H1 (cell line): ENCODE data around the gene GRM7. TPM values are rescaled to one million over a fixed set of nuclear protein-coding genes. Genes with fewer than 3 reads are reported as not detected.

ENCODE experiments used
- CTCF ChIA-PET: fragments of 300-600 bp; sonication (Branson Sonifier 250); formaldehyde crosslinking; loops from one replicate; lab custom pipeline; 2021; ENCODE audit not compliant: partially characterized antibody; lab: Charles Lee
- POLR2A ChIA-PET: fragments of 300-600 bp; sonication (Branson Sonifier 250); formaldehyde crosslinking; loops from one replicate; lab custom pipeline; 2021; ENCODE audit warnings: inconsistent platforms; ENCODE audit not compliant: partially characterized antibody; lab: Charles Lee
- DNase-seq, 2 experiments: peaks; one replicate each; pipeline versions ENCODE4 v3.0.0 to v3.0.0-alpha.2; 2010 to 2022; ENCODE audit warnings: low spot score in 2 of 2, low read depth in 1 of 2, mixed read lengths in 1 of 2
- FAIRE-seq: peaks from 2 replicates; lab custom pipeline; 2011; peaks lifted over from hg19 to GRCh38; lab: Jason Lieb, UNC
- H2AFZ ChIP-seq: 2 replicates; pipeline ENCODE4 v1.8.1; 2012; ENCODE audit warnings: low read length, inconsistent platforms
- H2AK5ac ChIP-seq: 2 replicates; pipeline ENCODE4 v1.6.1; 2013; ENCODE audit warnings: low read depth, low read length
- H2BK120ac ChIP-seq: replicated peaks from 2 replicates; pipeline ENCODE3; 2013; ENCODE audit warnings: low read depth, low read length, inconsistent platforms
- H2BK12ac ChIP-seq: 2 replicates; pipeline ENCODE4 v1.6.1; 2013; ENCODE audit warnings: low read depth, low read length
- H2BK15ac ChIP-seq: 2 replicates; pipeline ENCODE4 v1.6.1; 2013; ENCODE audit warnings: low read length
- H2BK20ac ChIP-seq: 2 replicates; pipeline ENCODE4 v1.6.1; 2013; ENCODE audit warnings: low read length
- H2BK5ac ChIP-seq: 2 replicates; pipeline ENCODE4 v1.6.1; 2013; ENCODE audit warnings: low read depth, low read length
- H3K14ac ChIP-seq: 2 replicates; pipeline ENCODE4 v1.6.1; 2013; ENCODE audit warnings: inconsistent platforms; ENCODE audit not compliant: insufficient read length
- H3K18ac ChIP-seq: 2 replicates; pipeline ENCODE4 v1.6.1; 2013; ENCODE audit warnings: low read length; ENCODE audit errors: extremely low read depth
- H3K23ac ChIP-seq: 2 replicates; pipeline ENCODE4 v1.6.1; 2013; ENCODE audit warnings: inconsistent platforms; ENCODE audit not compliant: insufficient read length
- H3K23me2 ChIP-seq: 2 replicates; pipeline ENCODE4 v1.6.1; 2013; ENCODE audit warnings: low read depth, low read length
- H3K27ac ChIP-seq: 2 replicates; pipeline ENCODE4 v1.6.1; 2011; ENCODE audit warnings: low read depth, low read length, inconsistent platforms
- H3K27me3 ChIP-seq, 4 experiments: replicated peaks in 1 of 4; 1 replicate in 1 of 4; 2 replicates in 3 of 4; pipeline versions ENCODE4 v1.6.1 to v1.8.1; 2011 to 2013; ENCODE audit warnings: low read length in 3 of 4, mild to moderate bottlenecking in 3 of 4, inconsistent platforms in 2 of 4, mixed read lengths in 2 of 4, moderate library complexity in 1 of 4; ENCODE audit not compliant: control insufficient read depth in 3 of 4, insufficient read depth in 3 of 4; ENCODE audit errors: extremely low read depth in 1 of 4
- H3K36me3 ChIP-seq, 4 experiments: 2 replicates each; pipeline versions ENCODE4 v1.6.1 to v1.8.1; 2011 to 2013; ENCODE audit warnings: mild to moderate bottlenecking in 4 of 4, low read length in 3 of 4, moderate library complexity in 2 of 4, control low read depth in 1 of 4, inconsistent platforms in 1 of 4; ENCODE audit not compliant: insufficient read depth in 4 of 4, control insufficient read depth in 2 of 4
- H3K4ac ChIP-seq: replicated peaks from 2 replicates; pipeline ENCODE3; 2013; ENCODE audit warnings: low read length, low read depth, mixed read lengths, inconsistent platforms; ENCODE audit not compliant: insufficient read length
- H3K4me1 ChIP-seq, 4 experiments: replicated peaks in 1 of 4; 1 replicate in 1 of 4; 2 replicates in 3 of 4; pipeline versions ENCODE4 v1.6.1 to v1.8.1; 2011 to 2013; ENCODE audit warnings: low read length in 3 of 4, inconsistent platforms in 2 of 4, mixed read lengths in 1 of 4; ENCODE audit not compliant: insufficient read depth in 4 of 4, control insufficient read depth in 3 of 4
- H3K4me2 ChIP-seq, 2 experiments: 2 replicates each; pipeline versions ENCODE4 v1.6.1 to v1.8.1; 2011 to 2013; ENCODE audit warnings: low read depth in 2 of 2, low read length in 2 of 2, control low read depth in 1 of 2, inconsistent platforms in 1 of 2, mild to moderate bottlenecking in 1 of 2; ENCODE audit not compliant: insufficient read depth in 1 of 2
- H3K4me3 ChIP-seq, 4 experiments: fragments of 200-600, 300-600 bp in 1 of 4; sonication (generic), shearing (Covaris generic), sonication (Bioruptor Twin) in 1 of 4; 2 replicates each; pipeline versions ENCODE4 v1.5.1 to v1.8.1; 2011 to 2016; ENCODE audit warnings: low read length in 4 of 4, low read depth in 3 of 4, control low read depth in 2 of 4, inconsistent platforms in 2 of 4, mild to moderate bottlenecking in 2 of 4, mixed read lengths in 1 of 4, moderate library complexity in 1 of 4; ENCODE audit not compliant: insufficient read depth in 2 of 4; ENCODE audit errors: extremely low read depth in 1 of 4
- H3K56ac ChIP-seq: replicated peaks from 2 replicates; pipeline ENCODE3; 2013; ENCODE audit warnings: low read depth, mild to moderate bottlenecking, mixed read lengths, low read length, inconsistent platforms; ENCODE audit not compliant: insufficient read length
- H3K79me1 ChIP-seq: 2 replicates; pipeline ENCODE4 v1.6.1; 2013; ENCODE audit warnings: low read depth, low read length, control low read depth
- H3K79me2 ChIP-seq, 2 experiments: 2 replicates each; pipeline versions ENCODE4 v1.6.1 to v1.8.1; 2012 to 2013; ENCODE audit warnings: low read length in 2 of 2, mild to moderate bottlenecking in 2 of 2, inconsistent platforms in 1 of 2; ENCODE audit not compliant: insufficient read depth in 2 of 2, control insufficient read depth in 1 of 2
- H3K9ac ChIP-seq, 4 experiments: replicated peaks in 1 of 4; 1 replicate in 1 of 4; 2 replicates in 3 of 4; pipeline versions ENCODE4 v1.6.1 to v1.8.1; 2011 to 2013; ENCODE audit warnings: low read depth in 3 of 4, low read length in 3 of 4, control low read depth in 2 of 4, mild to moderate bottlenecking in 2 of 4, moderate library complexity in 2 of 4, inconsistent platforms in 1 of 4; ENCODE audit errors: extremely low read depth in 1 of 4
- H3K9me3 ChIP-seq, 2 experiments: 2 replicates each; pipeline versions ENCODE4 v1.6.1 to v1.8.1; 2012 to 2013; ENCODE audit warnings: mild to moderate bottlenecking in 2 of 2, moderate library complexity in 2 of 2, control low read depth in 1 of 2, inconsistent platforms in 1 of 2, low read depth in 1 of 2, low read length in 1 of 2, mixed read lengths in 1 of 2; ENCODE audit not compliant: insufficient read depth in 2 of 2
- H4K20me1 ChIP-seq, 2 experiments: replicated peaks in 1 of 2; 2 replicates each; pipeline versions ENCODE3 to v1.8.1; 2011 to 2013; ENCODE audit warnings: inconsistent platforms in 2 of 2, low read length in 2 of 2, mild to moderate bottlenecking in 1 of 2; ENCODE audit not compliant: insufficient read depth in 2 of 2, control insufficient read depth in 1 of 2
- H4K5ac ChIP-seq: 2 replicates; pipeline ENCODE4 v1.6.1; 2013; ENCODE audit warnings: low read length, low read depth, mixed read lengths, inconsistent platforms; ENCODE audit not compliant: insufficient read length
- H4K8ac ChIP-seq: 2 replicates; pipeline ENCODE4 v1.8.0; 2013; ENCODE audit warnings: mild to moderate bottlenecking, moderate library complexity, low read length, inconsistent platforms; ENCODE audit not compliant: insufficient read depth; ENCODE audit errors: extremely low read depth
- H4K91ac ChIP-seq: replicated peaks from 2 replicates; pipeline ENCODE3; 2013; ENCODE audit warnings: low read length, mixed read lengths, inconsistent platforms; ENCODE audit not compliant: insufficient read length
- CTBP2 ChIP-seq: IDR thresholded peaks from 2 replicates; pipeline ENCODE4 v1.7.0; 2011; ENCODE audit warnings: borderline replicate concordance, mild to moderate bottlenecking, moderate library complexity, mixed read lengths, low read length; ENCODE audit not compliant: insufficient read depth, insufficient read length
- GABPA ChIP-seq: IDR thresholded peaks from 2 replicates; pipeline ENCODE4 v1.6.1; 2011; ENCODE audit warnings: mild to moderate bottlenecking, low read length, moderate library complexity, borderline replicate concordance; ENCODE audit not compliant: insufficient read depth
- HDAC6 ChIP-seq: IDR thresholded peaks from one replicate; pipeline ENCODE4 v1.7.1; 2012; ENCODE audit warnings: low read depth, mild to moderate bottlenecking, inconsistent platforms, low read length, moderate library complexity
- MAFK ChIP-seq: IDR thresholded peaks from 2 replicates; pipeline ENCODE4 v1.6.1; 2012; ENCODE audit warnings: low read depth, mild to moderate bottlenecking, improper control_type of control experiment, low read length
- POLR2AphosphoS5 ChIP-seq: IDR thresholded peaks from 2 replicates; pipeline ENCODE4 v1.6.1; 2011; ENCODE audit warnings: low read depth, low read length
- SAP30 ChIP-seq: fragments of 300-600 bp; sonication (generic); IDR thresholded peaks from 2 replicates; pipeline ENCODE4 v1.7.1; 2012; ENCODE audit warnings: low read length, moderate library complexity, mild to moderate bottlenecking, inconsistent platforms; ENCODE audit not compliant: insufficient read depth, insufficient replicate concordance
- SIRT6 ChIP-seq: IDR thresholded peaks from one replicate; pipeline ENCODE4 v1.7.1; 2012; ENCODE audit warnings: low read length, inconsistent platforms
- TCF12 ChIP-seq: IDR thresholded peaks from 2 replicates; pipeline ENCODE4 v1.6.1; 2011; ENCODE audit warnings: low read depth, mild to moderate bottlenecking, low read length
- WGBS, 2 experiments: shearing (Covaris generic) in 1 of 2; methylation state at CpG; one replicate each; pipeline versions ENCODE4 v1.1.6 to v1.1.7; 2013 to 2015; ENCODE audit warnings: low lambda C conversion rate in 2 of 2, mixed read lengths in 2 of 2, inconsistent platforms in 1 of 2, low coverage in 1 of 2, missing lambda C conversion rate in 1 of 2; ENCODE audit not compliant: insufficient replicate concordance in 2 of 2, insufficient coverage in 1 of 2, insufficient read length in 1 of 2; ENCODE audit errors: extremely low coverage in 1 of 2, missing lambda C conversion rate in 1 of 2; 5-methylcytosine and 5-hydroxymethylcytosine counted together
- polyA plus RNA-seq, 7 experiments: library from polyadenylated mRNA; depleted of rRNA in 3 of 7; stranded (reverse) in 5 of 7; unstranded in 2 of 7; fragments of >200 nt in 5 of 7; fragments of 200-250 nt in 2 of 7; gene quantifications; 1 replicate in 5 of 7; 2 replicates in 1 of 7; 4 replicates in 1 of 7; pipeline versions ENCODE4 v1.2.1 to v1.2.3, GENCODE V29; 2011 to 2013; ENCODE audit warnings: missing spikeins in 2 of 7, mixed read lengths in 2 of 7
- total RNA-seq: library from RNA; stranded (reverse); fragmentation: NEBNext Ultra II Directional; extraction: Animal tissue kit (Norgen Biotek cat#: 25700); gene quantifications from 2 replicates; pipeline ENCODE4 v1.2.1, GENCODE V29; 2021

GRM7 gene
- total and polyA plus RNA-seq, 2 of the 8 experiments (the other 6 are each of a cell fraction or from before 2014, with no cell fraction given): 0.17 to 0.24 TPM

DNA sequence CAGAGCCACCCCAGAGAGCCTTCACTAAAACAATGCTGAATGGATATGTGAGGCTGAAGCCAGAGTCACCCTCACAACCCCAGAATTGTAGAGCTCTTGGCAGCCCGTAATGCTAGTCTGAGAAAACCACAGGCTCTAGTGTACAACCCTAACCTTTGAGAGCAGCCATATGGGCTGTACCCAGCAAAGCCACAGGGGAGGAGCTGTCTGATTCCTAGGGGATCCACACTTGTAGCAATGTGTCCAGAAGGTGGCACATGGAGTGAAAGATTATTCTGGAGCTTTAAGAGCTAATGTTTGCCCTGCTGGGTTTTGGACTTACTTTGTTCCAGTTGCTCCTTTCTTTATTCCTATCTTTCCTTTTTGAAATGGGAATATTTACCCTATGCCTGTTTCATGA lies 626.8 kb downstream of the GRM7 start:
- Histone ChIP-seq H3K56ac (no peak overlapping the region), H2BK15ac (no peak overlapping the region), H3K14ac (no peak overlapping the region)
- no peak for TF ChIP-seq POLR2AphosphoS5
- no peak for TF ChIP-seq SAP30
- TF ChIP-seq TCF12: no peak
- no peak for TF ChIP-seq SIRT6
- TF ChIP-seq HDAC6: no peak
- no peak for TF ChIP-seq MAFK
- no peak for TF ChIP-seq GABPA
- TF ChIP-seq CTBP2: no peak
- TF ChIP-seq, all 59 proteins: peak for 0
- Histone ChIP-seq H3K9me3 (0 out of 4 replicates have a peak, but pooled peaks cover 0 to 5% of the 10 kb centered on the region in 2 experiments), H3K4me1 (no peaks in the 10 kb centered on the region), H3K27ac (no peak overlapping the region), H3K4ac (no peak overlapping the region), H3K9ac (no peak overlapping the region), H3K79me1 (no peaks in the 10 kb centered on the region), H3K4me3 (no peak overlapping the region), H2AFZ (no peak overlapping the region), H3K4me2 (no peak overlapping the region), H2BK20ac (no peak overlapping the region), H3K23ac (no peak overlapping the region), H2BK12ac (no peak overlapping the region), H4K8ac (no peak overlapping the region), H3K18ac (no peak overlapping the region), H2BK5ac (no peak overlapping the region), H4K20me1 (no peaks in the 10 kb centered on the region), H3K27me3 (no peaks in the 10 kb centered on the region), H2BK120ac (no peak overlapping the region), H3K23me2 (no peaks in the 10 kb centered on the region), H2AK5ac (no peak overlapping the region), H3K36me3 (no peaks in the 10 kb centered on the region), H3K79me2 (no peaks in the 10 kb centered on the region), H4K5ac (no peak overlapping the region), H4K91ac (no peak overlapping the region)
- FAIRE-seq (no peak), DNase-seq (no peak)
- 67% methylated on average over 1 of the region's 1 CpG; no CpG with 5 or more reads in 1 of the 2 experiments for WGBS, 2 experiments
- ChIA-PET POLR2A (no interaction called here), CTCF (interaction anchor here (1.2 kb wide), 1 partner anchor 16 kb away, joined by 5 read pairs; no protein-coding TSS in a partner anchor)
